HG02973 (cell line): ENCODE data around the gene COPA.
A peak's percentile ranks its signal among the peaks of the same experiment; 100 is the strongest.
"Not testable (repeated sequence)": the region's sequence is repeated elsewhere in the genome, so short reads cannot be mapped to it uniquely, and the experiment has no call there.

Experiments
- ATAC-seq: cut with Tn5 transposase; IDR thresholded peaks from one replicate; pipeline ENCODE4 v1.9.1; 2021; ENCODE audit warnings: moderate library complexity; ENCODE audit not compliant: unreplicated experiment

Gene COPA

GRCh38 chr1:160328184-160328583 is 14.9 kb downstream of the COPA start:
- ATAC-seq = no peak

- no peak for ATAC-seq
Measured at GRCh38 chr1:160326418-160326817, 16.6 kb downstream of the COPA start.

- no peak for ATAC-seq
Measured at GRCh38 chr1:160325252-160325651, 17.8 kb downstream of the COPA start.

- no peak for ATAC-seq
Measured at GRCh38 chr1:160322831-160323230, 20.2 kb downstream of the COPA start.

GRCh38 chr1:160315359-160315758 is 27.7 kb downstream of the COPA start:
- ATAC-seq = no peak

GRCh38 chr1:160309571-160309970 is 33.5 kb downstream of the COPA start:
- no peak for ATAC-seq

GRCh38 chr1:160309185-160309557 is 33.9 kb downstream of the COPA start:
- no peak for ATAC-seq

- ATAC-seq = no peak
Measured at GRCh38 chr1:160308451-160309184, 34.4 kb downstream of the COPA start.

DNA sequence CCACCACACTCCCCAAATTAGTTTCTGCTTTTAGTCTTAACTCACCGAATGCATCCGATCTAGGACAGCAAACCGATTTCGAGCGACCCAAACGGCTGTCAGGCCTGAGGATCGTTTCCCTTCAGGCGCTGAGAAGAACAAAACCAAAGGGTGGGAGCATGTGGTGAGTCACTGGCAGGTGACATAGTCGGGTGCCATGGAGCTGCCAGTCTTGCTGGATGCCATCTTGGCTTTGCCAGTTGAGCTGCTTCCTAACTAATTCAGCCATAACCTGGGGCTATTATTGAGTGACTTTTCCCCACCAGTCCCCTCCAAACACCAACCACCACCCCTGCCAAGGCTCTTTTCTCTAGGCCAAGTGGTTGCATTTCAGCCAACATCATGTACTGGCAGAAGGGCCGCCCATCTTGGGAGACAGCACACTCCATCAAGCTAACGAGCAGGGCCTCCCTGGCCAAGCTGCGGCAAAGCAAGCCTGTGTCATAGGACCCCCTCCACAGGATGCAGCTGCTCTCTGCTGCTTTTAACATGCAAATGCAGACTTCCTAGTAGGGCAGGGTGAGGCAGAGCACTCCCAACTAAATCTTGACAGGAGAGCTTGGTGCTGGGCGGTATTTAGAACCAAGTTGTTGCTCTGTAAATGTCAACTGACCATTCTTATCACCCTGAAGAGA is 35.8 kb downstream of the COPA start:
- ATAC-seq = no peak

DNA sequence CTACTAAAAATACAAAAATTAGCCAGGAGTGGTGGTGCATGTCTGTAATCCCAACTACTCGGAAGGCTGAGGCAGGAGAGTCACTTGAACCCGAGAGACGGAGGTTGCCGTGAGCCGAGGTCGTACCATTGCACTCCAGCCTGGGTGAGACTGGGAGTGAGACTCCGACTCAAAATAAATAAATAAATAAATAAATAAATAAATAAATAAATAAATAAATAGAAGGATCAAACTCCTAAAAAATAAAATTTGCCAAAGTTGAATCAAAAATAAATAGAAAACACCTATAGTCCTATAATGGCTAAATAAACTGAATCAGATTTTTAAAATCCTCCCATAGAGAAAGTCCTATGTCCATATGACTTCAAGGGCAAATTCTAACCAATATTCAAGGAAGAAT is 42.9 kb downstream of the COPA start:
- ATAC-seq = no peak

DNA sequence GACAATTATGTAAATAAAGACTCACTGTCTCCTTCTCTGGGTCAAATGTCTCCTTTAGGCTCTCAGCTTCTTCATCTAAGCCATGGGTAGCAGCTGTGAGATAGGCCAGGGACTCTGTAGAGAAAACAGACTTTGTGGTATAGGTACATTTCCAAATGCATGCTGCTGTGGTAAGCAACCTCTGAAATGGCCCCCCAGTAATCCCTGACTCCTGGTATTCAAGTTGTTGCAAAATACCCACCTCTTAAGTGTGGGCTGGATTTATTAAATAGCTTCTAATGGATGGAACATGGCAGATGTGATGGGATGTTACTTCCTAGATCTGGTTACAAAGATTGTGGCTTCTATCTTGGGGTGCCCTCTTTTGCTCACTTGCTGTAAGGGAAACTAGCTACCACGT is 47.0 kb downstream of the COPA start:
- no peak for ATAC-seq

- no peak for ATAC-seq
Measured at GRCh38 chr1:160293020-160293968, 49.8 kb downstream of the COPA start.

GRCh38 chr1:160291248-160292220 is 51.5 kb downstream of the COPA start:
- peak; percentile 62 for ATAC-seq

DNA sequence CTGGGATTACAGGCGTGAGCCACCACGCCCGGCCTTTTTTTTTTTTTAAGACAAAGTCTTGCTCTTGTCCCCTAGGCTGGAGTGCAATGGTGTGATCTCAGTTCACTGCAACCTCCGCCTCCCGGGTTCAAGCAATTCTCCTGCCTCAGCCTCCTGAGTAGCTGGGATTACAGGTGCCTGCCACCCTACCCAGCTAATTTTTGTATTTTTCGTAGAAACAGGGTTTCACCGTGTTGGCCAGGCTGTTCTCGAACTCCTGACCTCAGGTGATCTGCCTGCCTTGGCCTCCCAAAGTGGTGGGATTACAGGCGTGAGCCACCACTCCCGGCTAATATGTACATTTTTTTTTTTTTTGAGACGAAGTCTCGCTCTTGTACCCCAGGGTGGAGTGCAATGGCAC is 55.3 kb downstream of the COPA start:
- ATAC-seq = not testable (repeated sequence)

DNA sequence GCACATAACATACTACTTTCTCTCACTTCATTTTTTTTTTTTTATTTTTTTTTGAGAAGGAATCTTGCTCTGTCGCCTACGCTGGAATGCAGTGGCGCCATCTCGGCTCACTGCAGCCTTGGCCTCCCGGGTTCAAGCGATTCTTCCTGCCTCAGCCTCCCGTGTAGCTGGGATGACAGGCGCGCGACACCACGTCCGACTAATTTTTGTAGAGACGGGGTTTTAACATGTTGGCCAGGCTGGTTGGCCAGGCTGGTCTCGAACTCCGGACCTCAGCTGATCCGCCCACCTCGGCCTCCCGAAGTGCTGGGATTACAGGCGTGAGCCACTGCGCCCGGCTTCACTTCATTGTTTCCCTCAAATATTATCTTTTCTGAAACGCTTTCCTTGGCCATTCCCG is 57.5 kb downstream of the COPA start:
- no peak for ATAC-seq

DNA sequence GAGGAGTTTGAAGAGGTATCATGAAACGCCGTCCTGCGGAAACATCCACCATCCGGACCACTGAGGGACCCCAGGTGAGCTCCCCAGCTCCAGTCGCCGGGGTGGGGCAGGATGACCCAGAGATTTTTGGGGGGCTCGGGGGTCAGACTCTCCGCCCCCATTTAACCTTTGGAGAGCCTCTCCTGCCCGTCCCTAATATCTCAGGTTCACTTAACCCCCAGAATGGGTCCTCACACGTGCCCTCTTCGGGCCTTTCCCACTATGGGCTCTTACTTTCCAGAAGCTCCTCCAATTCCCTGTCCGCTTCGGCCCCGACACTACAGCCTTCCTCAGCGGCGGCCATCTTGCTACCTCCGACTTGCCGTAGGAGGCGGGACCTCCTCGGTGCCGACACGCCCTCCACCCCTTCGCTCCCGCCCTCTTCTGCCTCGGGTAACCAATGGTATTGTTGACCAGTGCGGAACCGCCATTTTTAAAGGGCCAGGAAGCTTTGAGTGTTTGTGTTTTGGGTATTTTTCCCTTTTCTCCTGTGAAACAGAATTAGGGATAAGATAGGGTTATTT is 58.2 kb downstream of the COPA start, which contains the start of gene PEX19:
Gene PEX19 (minus strand): TSS at position 352 of the 563 bp plus-strand sequence. CDS start 9 bp downstream, at position 343.
- peak; percentile 95 for ATAC-seq

DNA sequence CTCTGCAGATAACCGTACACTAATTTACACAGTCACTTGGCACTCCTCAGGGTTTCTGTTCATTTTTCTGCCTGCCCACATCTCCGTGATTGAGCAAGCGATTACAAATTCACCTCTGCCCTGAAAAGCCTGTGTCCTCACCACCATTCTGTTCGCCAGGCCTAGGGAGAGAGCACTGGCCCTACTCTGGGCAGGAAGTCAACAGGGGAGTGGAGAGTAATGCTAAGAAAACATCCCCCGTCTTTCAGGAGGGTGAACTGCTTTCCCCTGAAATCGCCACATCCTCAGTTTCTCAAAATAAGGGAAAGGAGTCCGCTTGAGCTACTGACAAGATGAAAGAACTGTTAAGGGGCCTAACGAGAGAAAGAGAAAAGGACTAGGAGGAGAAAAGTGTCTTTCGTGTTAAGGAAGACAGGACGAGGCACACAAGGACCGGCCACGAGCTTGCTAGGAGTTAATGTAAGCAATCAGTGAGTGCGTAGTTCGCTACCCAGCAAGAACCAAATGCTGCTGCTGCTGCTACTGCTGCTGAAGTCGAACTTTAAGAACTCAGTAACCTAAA is 58.7 kb downstream of the COPA start:
- ATAC-seq = peak; percentile 8

DNA sequence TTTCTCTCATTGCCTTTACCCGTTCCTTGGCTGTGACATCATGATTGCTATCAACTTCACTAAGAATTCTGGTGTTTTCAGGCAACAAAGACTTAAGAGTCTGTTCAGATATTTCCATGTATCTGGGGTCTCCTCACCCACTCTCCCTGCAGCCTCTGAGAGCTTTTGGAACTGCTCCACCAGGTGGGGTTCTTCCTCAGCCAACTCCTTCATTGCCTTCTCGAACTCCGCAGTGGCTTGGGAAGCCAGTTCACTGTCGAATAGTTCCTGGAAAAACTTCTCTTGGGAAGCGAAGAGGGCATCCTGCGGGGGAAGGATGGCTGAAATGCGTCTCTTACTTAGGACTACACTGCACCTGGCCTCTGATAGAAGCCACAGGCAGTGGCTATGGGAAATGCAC is 60.2 kb downstream of the COPA start:
- no peak for ATAC-seq

DNA sequence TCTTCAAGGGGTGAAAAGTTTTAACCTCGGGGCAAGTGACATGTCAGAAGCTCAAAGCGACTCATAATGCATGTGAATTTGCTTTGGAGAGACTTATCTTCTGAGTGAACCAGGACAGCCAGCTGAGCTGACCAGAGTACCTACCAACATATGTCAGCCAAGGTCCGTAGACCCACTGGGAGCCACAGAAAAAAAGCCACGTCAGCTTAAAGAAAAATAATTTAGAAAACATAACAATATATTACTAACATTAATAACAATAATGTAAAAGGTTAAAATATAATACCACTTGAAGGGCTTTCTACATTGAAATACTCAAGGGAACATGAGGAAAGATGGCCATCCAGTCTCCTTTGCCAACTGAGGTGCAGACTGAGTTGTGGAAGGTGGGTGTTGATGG is 65.1 kb downstream of the COPA start:
- no peak for ATAC-seq

DNA sequence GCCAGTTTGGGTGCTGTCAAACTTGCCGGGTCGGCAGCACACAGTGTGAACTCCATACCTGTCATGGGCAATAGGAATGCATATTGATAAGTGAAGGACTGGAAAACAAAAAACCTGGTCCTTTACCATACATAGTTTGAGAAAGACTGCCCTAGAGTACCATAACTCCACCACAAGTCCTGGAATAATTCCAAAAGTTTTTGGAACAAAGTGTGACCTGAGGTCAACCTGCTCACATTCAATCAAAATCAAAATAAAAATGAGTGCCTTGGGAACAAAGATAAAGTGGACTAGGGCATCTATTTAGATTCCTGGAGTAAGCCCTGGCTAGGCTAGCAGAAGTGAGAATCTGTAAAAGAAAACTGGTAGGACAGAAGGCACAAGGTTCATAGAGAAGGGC is 65.7 kb downstream of the COPA start:
- no peak for ATAC-seq
